NCI-H524 (cell line): ENCODE results near the gene LRRC23.
"Not testable (repeated sequence)": the region's sequence is repeated elsewhere in the genome, so short reads cannot be mapped to it uniquely, and the experiment has no call there.

Source experiments
- DNase-seq, 2 experiments: peaks; one replicate each; lab custom pipeline; 2025; lab: John Stamatoyannopoulos, UW

LRRC23 gene, protein sequence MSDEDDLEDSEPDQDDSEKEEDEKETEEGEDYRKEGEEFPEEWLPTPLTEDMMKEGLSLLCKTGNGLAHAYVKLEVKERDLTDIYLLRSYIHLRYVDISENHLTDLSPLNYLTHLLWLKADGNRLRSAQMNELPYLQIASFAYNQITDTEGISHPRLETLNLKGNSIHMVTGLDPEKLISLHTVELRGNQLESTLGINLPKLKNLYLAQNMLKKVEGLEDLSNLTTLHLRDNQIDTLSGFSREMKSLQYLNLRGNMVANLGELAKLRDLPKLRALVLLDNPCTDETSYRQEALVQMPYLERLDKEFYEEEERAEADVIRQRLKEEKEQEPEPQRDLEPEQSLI

GRCh38 chr12:6904280-6905276 is at the start of gene LRRC23:
Gene LRRC23, plus strand, starts transcription at chr12:6904822. Its CDS starts 812 bp downstream, at chr12:6905634.
- DNase-seq = peak; percentile 93 to 95

GRCh38 chr12:6855322-6855721 is 49.3 kb upstream of the LRRC23 start:
- no peak for DNase-seq

DNA sequence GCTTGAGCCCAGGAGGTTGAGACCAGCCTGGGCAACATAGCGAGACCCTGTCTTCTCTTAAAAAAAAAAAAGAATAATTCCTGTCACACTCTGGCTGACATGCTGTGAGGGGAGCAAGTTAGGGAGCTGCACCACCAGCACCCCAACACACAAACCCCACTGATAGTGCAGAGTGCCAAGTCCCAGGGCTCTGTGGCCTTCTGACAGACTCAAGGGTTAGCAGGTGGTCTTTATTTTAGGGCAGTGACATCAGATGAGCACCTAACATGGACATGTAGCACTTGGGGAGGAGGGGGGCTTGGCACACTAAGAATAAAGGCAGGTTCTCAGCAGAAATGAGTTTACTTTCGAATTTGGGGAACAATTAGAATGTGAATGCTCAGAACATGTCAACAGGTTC is 45.8 kb upstream of the LRRC23 start:
- no peak for DNase-seq

DNA sequence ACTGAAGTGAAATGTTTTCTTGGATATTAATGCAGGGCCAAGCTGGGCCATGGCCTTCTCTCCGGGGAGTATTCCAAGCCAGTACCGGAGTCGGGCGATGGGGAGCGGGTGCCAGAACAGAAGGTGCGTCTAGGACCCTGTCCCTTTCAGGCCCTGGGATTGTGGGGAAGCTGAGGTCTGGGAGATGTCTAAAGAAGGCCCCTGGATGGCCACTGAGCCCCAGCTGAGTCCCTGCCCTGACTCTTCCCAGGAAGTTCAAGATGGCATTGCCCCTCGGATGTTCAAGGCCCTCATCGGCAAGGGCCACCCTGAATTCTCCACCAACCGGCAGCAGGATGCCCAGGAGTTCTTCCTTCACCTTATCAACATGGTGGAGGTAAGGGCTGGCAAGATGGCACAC is 44.5 kb upstream of the LRRC23 start:
- DNase-seq = no peak

DNA sequence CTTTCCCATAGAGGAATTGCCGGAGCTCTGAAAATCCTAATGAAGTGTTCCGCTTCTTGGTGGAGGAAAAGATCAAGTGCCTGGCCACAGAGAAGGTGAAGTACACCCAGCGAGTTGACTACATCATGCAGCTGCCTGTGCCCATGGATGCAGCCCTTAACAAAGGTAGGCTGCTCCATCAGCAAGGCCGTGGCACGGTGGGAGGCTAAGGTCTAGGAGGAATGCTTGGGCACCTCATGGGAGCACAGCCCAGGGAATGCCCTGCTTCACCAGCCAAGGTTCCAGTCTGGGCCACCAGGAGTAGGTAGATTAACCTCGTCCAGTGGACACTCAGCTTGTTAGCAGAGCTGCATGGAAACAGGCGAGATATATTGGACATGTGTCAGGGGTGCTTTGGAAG is 43.7 kb upstream of the LRRC23 start:
- no peak for DNase-seq

GRCh38 chr12:6861391-6861790 is 43.2 kb upstream of the LRRC23 start:
- no peak for DNase-seq

GRCh38 chr12:6863033-6863432 is 41.6 kb upstream of the LRRC23 start:
- DNase-seq = no peak

- no peak for DNase-seq
These were observed 40.9 kb upstream of the LRRC23 start for GRCh38 chr12:6863586-6864321.

DNA sequence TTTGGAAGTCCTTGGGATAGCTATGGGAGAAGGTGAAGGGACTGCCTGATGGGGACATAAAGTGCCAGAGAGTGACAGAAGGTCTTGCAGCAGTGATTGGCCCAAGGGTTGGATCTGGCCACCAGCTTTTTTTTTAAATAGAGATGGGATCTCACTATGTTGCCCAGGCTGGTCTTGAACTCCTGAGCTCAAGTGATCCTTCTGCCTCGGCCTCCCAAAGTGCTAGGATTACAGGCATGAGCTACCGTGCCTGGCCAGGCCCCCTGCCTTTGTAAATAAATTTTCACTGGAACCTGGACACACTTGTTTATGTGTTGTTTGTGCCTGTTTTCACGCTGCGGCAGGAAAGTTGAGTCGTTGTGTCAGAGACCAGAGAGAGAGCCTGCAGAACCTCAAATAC is 39.3 kb upstream of the LRRC23 start:
- DNase-seq = not testable (repeated sequence)

DNA sequence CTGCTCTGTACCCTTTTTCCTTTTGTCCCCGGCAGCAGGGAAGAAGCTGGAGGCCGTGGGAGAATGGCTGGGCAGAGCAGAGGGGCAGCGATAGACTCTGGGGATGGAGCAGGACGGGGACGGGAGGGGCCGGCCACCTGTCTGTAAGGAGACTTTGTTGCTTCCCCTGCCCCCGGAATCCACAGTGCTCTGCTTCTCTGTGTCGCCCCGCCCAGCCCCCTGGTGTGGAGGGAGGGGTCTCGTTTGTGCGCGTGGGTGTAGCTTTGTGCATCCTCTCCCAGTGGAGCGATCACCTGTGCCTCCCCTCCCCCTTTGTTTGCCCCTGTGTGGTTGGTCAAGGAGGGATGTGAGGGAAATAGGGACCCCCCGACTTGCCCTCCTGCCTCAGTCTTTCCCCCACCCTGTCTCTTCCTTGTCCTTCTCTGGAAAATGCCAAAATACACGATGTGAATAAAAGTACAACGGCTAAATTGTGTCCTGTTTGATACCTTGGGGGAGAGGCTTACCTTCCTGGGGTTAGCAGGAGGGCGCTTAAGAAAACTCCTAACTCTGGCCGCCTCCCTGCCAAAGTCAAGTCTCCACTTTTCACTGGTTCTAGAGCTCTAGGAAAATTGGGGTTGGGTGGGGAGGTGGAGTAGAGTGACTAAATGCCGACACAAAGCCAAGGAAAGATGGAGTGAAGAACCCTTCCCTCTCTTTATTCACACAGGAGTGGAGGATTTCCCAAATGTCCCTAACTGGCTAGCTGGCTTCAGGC is 38.3 kb upstream of the LRRC23 start:
- no peak for DNase-seq

DNA sequence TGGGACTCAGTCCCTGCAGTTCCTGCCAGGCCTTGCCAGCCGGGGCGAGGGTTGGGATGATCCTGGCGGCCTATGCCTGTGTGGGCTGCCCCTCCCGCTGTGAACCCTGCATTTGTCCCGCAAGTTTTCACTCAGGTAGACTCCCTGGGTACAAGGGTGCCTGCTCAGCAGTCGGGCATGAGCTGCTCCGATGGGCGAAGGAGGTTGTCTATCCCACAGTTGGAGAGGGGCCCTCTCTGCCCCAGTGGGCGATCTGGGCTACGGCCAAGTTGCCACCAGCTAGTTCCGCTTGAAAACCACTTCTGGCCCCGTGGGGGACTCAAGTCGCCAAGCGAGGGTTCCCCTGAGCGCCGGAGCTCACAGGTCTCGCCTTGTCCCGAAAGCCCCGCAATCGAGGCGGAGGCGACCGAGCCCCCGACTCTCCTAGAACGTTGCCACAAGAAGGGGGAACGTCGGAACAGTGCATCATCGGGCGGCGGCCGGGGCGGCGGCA is 37.7 kb upstream of the LRRC23 start:
- DNase-seq = peak in 1 of 2 experiments; percentile 25

DNA sequence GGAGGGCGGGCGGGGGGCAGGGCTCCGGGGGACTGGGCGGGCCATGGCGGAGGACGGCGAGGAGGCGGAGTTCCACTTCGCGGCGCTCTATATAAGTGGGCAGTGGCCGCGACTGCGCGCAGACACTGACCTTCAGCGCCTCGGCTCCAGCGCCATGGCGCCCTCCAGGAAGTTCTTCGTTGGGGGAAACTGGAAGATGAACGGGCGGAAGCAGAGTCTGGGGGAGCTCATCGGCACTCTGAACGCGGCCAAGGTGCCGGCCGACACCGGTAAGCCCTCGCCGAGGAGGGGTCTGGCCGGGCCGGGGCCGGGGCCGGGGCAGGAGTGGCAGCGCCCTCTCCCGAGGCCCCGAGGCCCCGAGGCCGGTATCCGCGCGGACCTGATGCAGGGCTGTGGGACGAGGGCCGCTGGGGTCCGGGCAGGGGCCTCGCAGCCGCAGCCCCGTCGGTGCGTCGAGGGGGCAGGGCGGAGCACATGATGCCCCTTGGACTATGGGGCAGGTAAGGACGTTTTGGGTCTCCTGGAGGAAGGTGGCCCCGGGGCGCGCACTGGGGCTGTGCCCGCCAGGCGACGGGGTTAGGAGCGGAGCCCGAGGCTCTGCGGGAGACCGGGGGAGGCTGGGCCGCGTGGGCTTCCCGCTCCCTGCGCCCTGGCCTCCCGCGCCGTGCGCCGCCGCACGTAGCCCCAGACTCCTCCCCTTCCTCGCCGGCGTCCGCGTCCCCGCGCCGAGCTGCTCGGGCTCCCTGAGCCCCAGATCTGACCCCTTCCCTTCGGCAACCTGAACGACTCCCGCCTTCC is 37.0 kb upstream of the LRRC23 start, which contains the start of gene TPI1:
TSS of gene TPI1 (plus strand) at position 119 of the 798 bp plus-strand sequence. CDS start at position 155, 36 bp downstream.
- DNase-seq = peak in 1 of 2 experiments; percentile 68

DNA sequence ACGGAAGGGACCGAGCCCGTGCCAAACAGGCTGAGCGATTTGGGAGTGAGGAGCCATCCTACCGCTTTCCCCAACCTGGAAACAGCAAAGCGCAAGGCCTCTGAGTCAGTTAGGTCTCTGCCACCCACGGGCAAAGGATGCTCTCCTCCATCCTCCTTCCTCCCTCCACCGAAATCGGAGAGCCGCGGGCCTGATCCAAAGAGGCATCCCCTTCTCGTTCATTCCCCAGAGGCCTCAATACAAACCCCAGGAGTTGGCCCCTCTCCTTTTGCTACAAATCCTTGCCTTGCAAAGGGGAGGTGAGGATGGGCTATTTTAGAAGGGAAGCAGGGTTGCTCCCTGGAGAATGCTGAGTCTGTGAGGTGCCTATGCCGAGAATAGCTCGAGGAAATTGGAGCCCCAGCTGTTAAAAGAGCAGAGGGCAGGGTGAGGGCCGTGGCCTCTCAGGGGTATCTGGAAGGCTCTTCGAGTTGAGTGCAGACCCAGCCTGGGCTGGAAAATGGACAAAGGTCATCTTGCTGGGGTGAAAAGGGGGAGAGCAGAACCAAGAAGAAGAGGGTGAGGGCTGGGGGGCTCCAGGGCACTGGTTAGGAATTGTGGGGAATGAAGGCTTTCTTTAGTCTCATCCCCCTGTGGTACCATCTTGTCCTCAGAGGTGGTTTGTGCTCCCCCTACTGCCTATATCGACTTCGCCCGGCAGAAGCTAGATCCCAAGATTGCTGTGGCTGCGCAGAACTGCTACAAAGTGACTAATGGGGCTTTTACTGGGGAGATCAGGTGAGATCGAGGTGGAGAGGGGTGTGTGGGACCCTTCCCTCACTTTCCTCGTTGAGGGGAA is 36.2 kb upstream of the LRRC23 start:
- DNase-seq = peak in 1 of 2 experiments; percentile 27

DNA sequence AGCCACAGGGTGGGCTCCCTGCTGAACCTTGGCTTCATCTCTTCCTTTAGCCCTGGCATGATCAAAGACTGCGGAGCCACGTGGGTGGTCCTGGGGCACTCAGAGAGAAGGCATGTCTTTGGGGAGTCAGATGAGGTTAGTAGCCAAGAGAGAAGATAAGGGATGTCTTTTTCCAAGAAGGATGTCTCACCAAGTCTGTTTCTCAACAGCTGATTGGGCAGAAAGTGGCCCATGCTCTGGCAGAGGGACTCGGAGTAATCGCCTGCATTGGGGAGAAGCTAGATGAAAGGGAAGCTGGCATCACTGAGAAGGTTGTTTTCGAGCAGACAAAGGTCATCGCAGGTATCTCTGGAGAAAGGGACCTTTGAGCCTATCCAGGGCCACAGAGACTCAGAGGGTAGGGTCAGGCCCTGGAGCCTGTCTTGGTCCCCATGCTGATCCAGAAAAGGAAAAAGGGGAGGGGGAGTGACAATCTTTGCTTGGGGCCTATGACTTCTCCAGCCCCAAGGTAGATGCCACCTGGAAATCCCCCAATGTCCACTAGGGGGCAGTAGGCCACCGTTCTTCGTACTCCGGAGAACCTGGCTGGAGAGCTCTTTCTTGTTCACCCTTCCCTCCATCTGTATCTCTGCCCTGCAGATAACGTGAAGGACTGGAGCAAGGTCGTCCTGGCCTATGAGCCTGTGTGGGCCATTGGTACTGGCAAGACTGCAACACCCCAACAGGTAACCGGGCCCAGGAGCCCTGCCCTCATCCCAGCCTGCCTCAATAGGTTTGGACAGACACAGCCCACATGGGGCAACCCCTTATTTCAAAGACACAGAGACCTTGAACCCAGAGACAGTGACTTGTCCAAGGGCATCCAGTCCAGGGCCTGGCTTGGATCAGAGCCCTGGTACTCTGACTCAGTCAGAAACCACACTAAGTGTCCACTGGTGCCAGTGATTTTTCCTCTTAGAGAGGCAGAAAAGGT is 35.3 kb upstream of the LRRC23 start:
- peak; percentile 56 to 76 for DNase-seq

- DNase-seq = not testable (repeated sequence)
These were observed 34.3 kb upstream of the LRRC23 start for GRCh38 chr12:6870304-6870703.

- DNase-seq = peak in 1 of 2 experiments; percentile 40
These were observed 33.3 kb upstream of the LRRC23 start for GRCh38 chr12:6871052-6871957.
